ENCODE data around the gene MMP21. TPM values are rescaled to one million over a fixed set of nuclear protein-coding genes. Genes with fewer than 3 reads are reported as not detected.
A peak's percentile ranks its signal among the peaks of the same experiment; 100 is the strongest.

Gene MMP21
- total and polyA plus RNA-seq, 2 of the 13 experiments (the other 11 are each of a cell fraction or from before 2014, with no cell fraction given), result not detected

DNA sequence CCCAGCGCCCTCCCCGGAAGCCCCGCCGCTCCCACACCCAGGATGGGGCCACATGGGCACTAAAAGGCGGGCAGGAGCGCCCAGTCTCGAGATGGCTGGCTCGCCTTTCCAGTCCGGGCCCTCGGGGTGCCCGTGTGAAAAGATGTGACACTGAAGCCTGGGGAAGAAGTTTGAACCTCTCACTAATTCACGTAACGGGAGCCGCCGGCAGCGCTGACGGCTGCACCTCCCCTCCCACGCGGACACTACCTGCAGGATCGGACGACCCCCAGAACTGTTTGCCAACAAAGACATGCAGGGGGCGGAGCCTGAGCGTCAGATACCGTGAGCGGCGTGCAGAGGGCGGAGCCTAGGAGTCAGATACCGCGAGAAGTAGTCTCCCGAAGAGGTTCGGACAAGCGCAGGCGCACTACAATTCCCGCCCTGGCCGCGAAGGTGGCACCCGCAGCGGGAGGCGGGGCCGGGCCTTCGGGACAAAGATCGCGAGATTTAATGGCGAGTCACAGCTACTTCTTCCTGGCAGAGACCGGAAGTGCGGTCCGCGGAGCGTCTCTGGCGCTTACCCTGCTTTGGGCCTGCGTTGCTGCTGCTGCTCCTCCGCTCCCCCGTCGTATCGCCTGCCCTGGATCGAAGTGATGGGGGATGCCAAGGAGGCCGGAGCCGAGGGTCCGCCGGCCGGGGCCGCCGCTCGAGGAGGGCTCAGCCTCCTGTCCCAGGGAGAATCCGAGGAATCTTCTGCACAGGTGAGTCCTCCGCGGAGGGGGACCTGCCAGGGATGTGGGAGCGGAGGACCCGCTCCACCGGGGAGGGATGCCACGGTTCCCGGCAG is 56.2 kb downstream of the MMP21 start, which contains the start of gene EDRF1 (continued):
- TF ChIP-seq SP4 (CRISPR knock-in tag; IDR thresholded peaks at IDR 0.05), result peak; percentile 81; the same call in 1 of the 2 replicates
- no peak for TF ChIP-seq ZFP36L1 (CRISPR knock-in tag; IDR thresholded peaks at IDR 0.05)
- peak; percentile 16; the same call in 1 of the 2 replicates for TF ChIP-seq ZNF776 (CRISPR knock-in tag; IDR thresholded peaks at IDR 0.05)
- peak in 1 of 2 experiments; percentile 31; a peak in 1 of 4 replicates for TF ChIP-seq KLF16 (CRISPR knock-in tag; IDR thresholded peaks at IDR 0.05)
- TF ChIP-seq ZNF629 (CRISPR knock-in tag; conservative IDR thresholded peaks at IDR 0.05), result no peak; the same call in 1 of the 2 replicates
- peak; percentile 75 for TF ChIP-seq ZSCAN21 (CRISPR knock-in tag; IDR thresholded peaks at IDR 0.05; ENCODE audit: borderline replicate concordance)
- TF ChIP-seq, protein P1, sequence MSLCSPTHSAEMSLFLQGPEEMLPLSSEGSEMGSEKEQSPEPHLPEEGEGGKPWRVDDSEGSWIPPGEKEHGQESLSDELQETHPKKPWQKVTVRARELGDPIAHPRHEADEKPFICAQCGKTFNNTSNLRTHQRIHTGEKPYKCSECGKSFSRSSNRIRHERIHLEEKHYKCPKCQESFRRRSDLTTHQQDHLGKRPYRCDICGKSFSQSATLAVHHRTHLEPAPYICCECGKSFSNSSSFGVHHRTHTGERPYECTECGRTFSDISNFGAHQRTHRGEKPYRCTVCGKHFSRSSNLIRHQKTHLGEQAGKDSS (CRISPR knock-in tag; IDR thresholded peaks at IDR 0.05; ENCODE audit: borderline replicate concordance, low read depth), result no peak; the same call in none of the 2 replicates
- TF ChIP-seq ZNF282 (IDR thresholded peaks at IDR 0.05; ENCODE audit: partially characterized antibody), result no peak
- TF ChIP-seq CBX1 (IDR thresholded peaks at IDR 0.05; ENCODE audit: low read depth), result no peak
- no peak for TF ChIP-seq SMARCC2 (IDR thresholded peaks at IDR 0.05)
- no peak for TF ChIP-seq CENPT (CRISPR knock-in tag; IDR thresholded peaks at IDR 0.05; ENCODE audit: low read depth)
- no peak for TF ChIP-seq NFRKB (IDR thresholded peaks at IDR 0.05)
- no peak for TF ChIP-seq ZNF362 (CRISPR knock-in tag; IDR thresholded peaks at IDR 0.05; ENCODE audit: borderline replicate concordance)
- peak; percentile 25; the same call in 1 of the 2 replicates for TF ChIP-seq BCL6 (CRISPR knock-in tag; IDR thresholded peaks at IDR 0.05)
- peak; percentile 91 for TF ChIP-seq ZSCAN30 (CRISPR knock-in tag; IDR thresholded peaks at IDR 0.05)
- TF ChIP-seq ESRRA (CRISPR knock-in tag; IDR thresholded peaks at IDR 0.05; ENCODE audit: low read depth), result no peak; the same call in 1 of the 2 replicates
- 0 out of 2 replicates have a peak, but pooled peaks have one; percentile 13 for TF ChIP-seq E2F5 (CRISPR knock-in tag; conservative IDR thresholded peaks at IDR 0.05)
- TF ChIP-seq ZNF878 (CRISPR knock-in tag; IDR thresholded peaks at IDR 0.05), result no peak
- TF ChIP-seq ZGPAT (CRISPR knock-in tag; IDR thresholded peaks at IDR 0.05), result peak; percentile 77
- no peak for TF ChIP-seq DDIT3 (CRISPR knock-in tag; IDR thresholded peaks at IDR 0.05)
- TF ChIP-seq ZFP62 (CRISPR knock-in tag; IDR thresholded peaks at IDR 0.05), result no peak
- TF ChIP-seq, protein P2, sequence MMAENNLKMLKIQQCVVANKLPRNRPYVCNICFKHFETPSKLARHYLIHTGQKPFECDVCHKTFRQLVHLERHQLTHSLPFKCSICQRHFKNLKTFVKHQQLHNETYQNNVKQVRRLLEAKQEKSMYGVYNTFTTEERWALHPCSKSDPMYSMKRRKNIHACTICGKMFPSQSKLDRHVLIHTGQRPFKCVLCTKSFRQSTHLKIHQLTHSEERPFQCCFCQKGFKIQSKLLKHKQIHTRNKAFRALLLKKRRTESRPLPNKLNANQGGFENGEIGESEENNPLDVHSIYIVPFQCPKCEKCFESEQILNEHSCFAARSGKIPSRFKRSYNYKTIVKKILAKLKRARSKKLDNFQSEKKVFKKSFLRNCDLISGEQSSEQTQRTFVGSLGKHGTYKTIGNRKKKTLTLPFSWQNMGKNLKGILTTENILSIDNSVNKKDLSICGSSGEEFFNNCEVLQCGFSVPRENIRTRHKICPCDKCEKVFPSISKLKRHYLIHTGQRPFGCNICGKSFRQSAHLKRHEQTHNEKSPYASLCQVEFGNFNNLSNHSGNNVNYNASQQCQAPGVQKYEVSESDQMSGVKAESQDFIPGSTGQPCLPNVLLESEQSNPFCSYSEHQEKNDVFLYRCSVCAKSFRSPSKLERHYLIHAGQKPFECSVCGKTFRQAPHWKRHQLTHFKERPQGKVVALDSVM (CRISPR knock-in tag; IDR thresholded peaks at IDR 0.05), result peak; percentile 75
- TF ChIP-seq ZNF709 (CRISPR knock-in tag; IDR thresholded peaks at IDR 0.05), result peak; percentile 96
- no peak for TF ChIP-seq GPN1 (CRISPR knock-in tag; IDR thresholded peaks at IDR 0.05; ENCODE audit: borderline replicate concordance)
